ENCODE results near the gene TMEM62. TPM values are rescaled to one million over a fixed set of nuclear protein-coding genes. Genes with fewer than 3 reads are reported as not detected.

The TMEM62 gene
- total RNA-seq, 1 donor from 2014 or later: 5.1 TPM

DNA sequence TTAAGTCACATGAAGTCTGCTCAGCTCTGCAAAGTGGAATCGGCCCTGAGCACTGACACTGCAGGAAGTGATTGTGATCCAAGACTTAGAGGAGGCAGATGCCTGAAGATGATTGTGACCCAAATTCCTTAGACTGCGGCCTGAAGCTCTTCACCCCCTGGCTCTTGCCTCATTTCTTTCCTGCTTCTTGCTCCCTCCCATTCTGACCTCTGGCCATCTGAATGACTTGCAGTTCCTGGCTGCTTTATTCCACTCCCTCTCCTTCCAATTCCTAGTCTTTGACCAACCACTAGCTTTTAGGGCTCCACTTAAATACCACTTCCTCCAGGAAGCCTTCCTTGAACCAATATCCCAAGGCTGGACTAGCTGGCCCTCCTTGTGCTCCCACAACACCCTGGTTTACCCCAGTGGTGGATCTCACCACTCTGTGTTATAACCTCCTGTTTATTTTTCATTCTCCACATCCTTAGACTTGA, 97.3 kb downstream of the TMEM62 start:
- Mint-ChIP-seq H3K36me3 (ENCODE audit: low read depth, unreplicated experiment) (no peaks in the 10 kb centered on the region), H3K4me3 (ENCODE audit: unreplicated experiment) (no peak overlapping the region)
- TF ChIP-seq CTCF (IDR thresholded peaks at IDR 0.05; ENCODE audit: unreplicated experiment): no peak

DNA sequence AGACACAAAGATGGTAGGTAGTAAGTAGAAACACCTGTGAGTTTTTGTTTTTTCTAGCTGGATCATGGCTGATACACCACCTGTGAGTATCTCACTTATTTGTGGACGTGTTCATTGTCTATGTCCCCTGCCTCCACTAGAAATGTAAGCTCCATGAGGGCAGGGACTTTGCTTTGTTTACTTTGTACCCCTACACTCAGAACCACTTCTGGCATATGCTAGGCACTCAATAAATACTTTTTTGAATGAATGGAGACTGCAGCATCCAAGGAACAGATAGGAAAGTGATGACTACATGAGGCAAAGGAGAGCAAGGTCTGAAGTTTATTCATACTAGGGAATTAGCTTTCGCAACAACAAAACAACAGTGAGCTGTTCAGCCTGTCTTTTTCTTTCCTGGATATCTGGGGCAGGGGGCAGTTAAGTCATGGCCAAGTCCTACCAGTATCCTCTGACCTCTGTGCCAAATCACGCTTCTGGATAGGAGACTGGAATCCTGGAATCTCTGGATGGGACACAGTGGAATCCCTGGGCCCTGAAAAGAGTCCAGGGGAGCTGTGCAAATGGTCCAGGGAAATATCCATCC, 99.0 kb downstream of the TMEM62 start:
- Mint-ChIP-seq H3K27me3 (ENCODE audit: unreplicated experiment) (peaks cover 6% of the 10 kb centered on the region), H3K9me3 (ENCODE audit: unreplicated experiment) (no peaks in the 10 kb centered on the region), H3K4me1 (ENCODE audit: unreplicated experiment) (peaks cover 21% of the 10 kb centered on the region), H3K27ac (ENCODE audit: unreplicated experiment) (no peak overlapping the region), H3K36me3 (ENCODE audit: low read depth, unreplicated experiment) (no peaks in the 10 kb centered on the region), H3K4me3 (ENCODE audit: unreplicated experiment) (no peak overlapping the region)
- DNase-seq (ENCODE audit: low spot score): no peak
- no peak for TF ChIP-seq CTCF (IDR thresholded peaks at IDR 0.05; ENCODE audit: unreplicated experiment)

More for the DNA sequence above, 97.3 kb downstream of the TMEM62 start:
- Mint-ChIP-seq H3K27ac (ENCODE audit: unreplicated experiment) (no peak overlapping the region), H3K27me3 (ENCODE audit: unreplicated experiment) (peaks cover 2% of the 10 kb centered on the region), H3K4me1 (ENCODE audit: unreplicated experiment) (peaks cover 14% of the 10 kb centered on the region), H3K9me3 (ENCODE audit: unreplicated experiment) (no peaks in the 10 kb centered on the region)
- DNase-seq (ENCODE audit: low spot score): no peak

Other genes starting within 250 kb of the TMEM62 start
- 14.1 TPM for gene TTBK2, start 212.8 kb upstream of the TMEM62 start, total RNA-seq (ENCODE audit: unreplicated experiment)
- 20.8 TPM for gene UBR1, start 27.5 kb upstream of the TMEM62 start, total RNA-seq (ENCODE audit: unreplicated experiment)
- gene CCNDBP1, start 51.8 kb downstream of the TMEM62 start, total RNA-seq (ENCODE audit: unreplicated experiment): 31.1 TPM
- not detected for gene EPB42, start 87.4 kb downstream of the TMEM62 start, total RNA-seq (ENCODE audit: unreplicated experiment)
- not detected for gene TGM5, start 133.3 kb downstream of the TMEM62 start, total RNA-seq (ENCODE audit: unreplicated experiment)
- 0.77 TPM for gene TGM7, start 168.7 kb downstream of the TMEM62 start, total RNA-seq (ENCODE audit: unreplicated experiment)
- gene LCMT2, start 197.0 kb downstream of the TMEM62 start, total RNA-seq (ENCODE audit: unreplicated experiment): 9.6 TPM
- gene ZSCAN29, start 237.5 kb downstream of the TMEM62 start, total RNA-seq (ENCODE audit: unreplicated experiment): 45.5 TPM
- gene TUBGCP4, start 237.5 kb downstream of the TMEM62 start, total RNA-seq (ENCODE audit: unreplicated experiment): 14.6 TPM

All from endothelial cell (in vitro differentiated cells).